PFSK-1 (cell line): ENCODE data around the gene CLEC16A.

Experiments used
- POLR2AphosphoS5 ChIP-seq: IDR thresholded peaks from 2 replicates; pipeline ENCODE4 v1.6.1; 2012; ENCODE audit warnings: low read depth, mild to moderate bottlenecking, control low read depth, low read length, moderate library complexity
- TAF1 ChIP-seq: IDR thresholded peaks from 2 replicates; pipeline ENCODE4 v1.6.1; 2012; ENCODE audit warnings: low read length, control low read depth, borderline replicate concordance; ENCODE audit not compliant: insufficient read depth
- TF ChIP-seq, protein P1 (sequence below), 2 experiments: IDR thresholded peaks; 2 replicates each; pipeline versions ENCODE4 v1.6.1 to v1.8.0; 2011 to 2012; ENCODE audit warnings: low read depth in 2 of 2, low read length in 2 of 2, control low read depth in 1 of 2, inconsistent platforms in 1 of 2, mild to moderate bottlenecking in 1 of 2, moderate library complexity in 1 of 2; ENCODE audit not compliant: insufficient read depth in 1 of 2

- no peak for TF ChIP-seq POLR2AphosphoS5
- TF ChIP-seq, protein P1, sequence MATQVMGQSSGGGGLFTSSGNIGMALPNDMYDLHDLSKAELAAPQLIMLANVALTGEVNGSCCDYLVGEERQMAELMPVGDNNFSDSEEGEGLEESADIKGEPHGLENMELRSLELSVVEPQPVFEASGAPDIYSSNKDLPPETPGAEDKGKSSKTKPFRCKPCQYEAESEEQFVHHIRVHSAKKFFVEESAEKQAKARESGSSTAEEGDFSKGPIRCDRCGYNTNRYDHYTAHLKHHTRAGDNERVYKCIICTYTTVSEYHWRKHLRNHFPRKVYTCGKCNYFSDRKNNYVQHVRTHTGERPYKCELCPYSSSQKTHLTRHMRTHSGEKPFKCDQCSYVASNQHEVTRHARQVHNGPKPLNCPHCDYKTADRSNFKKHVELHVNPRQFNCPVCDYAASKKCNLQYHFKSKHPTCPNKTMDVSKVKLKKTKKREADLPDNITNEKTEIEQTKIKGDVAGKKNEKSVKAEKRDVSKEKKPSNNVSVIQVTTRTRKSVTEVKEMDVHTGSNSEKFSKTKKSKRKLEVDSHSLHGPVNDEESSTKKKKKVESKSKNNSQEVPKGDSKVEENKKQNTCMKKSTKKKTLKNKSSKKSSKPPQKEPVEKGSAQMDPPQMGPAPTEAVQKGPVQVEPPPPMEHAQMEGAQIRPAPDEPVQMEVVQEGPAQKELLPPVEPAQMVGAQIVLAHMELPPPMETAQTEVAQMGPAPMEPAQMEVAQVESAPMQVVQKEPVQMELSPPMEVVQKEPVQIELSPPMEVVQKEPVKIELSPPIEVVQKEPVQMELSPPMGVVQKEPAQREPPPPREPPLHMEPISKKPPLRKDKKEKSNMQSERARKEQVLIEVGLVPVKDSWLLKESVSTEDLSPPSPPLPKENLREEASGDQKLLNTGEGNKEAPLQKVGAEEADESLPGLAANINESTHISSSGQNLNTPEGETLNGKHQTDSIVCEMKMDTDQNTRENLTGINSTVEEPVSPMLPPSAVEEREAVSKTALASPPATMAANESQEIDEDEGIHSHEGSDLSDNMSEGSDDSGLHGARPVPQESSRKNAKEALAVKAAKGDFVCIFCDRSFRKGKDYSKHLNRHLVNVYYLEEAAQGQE (IDR thresholded peaks at IDR 0.05; ENCODE audit: insufficient read depth in 1 of 2, low read depth in 2 of 2, low read length in 2 of 2), result no peak
- no peak for TF ChIP-seq TAF1
Measured at GRCh38 chr16:11173426-11173825, 229.1 kb downstream of the CLEC16A start.
